M059J (cell line): ENCODE measurements around the gene MAML3. TPM values are rescaled to one million over a fixed set of nuclear protein-coding genes. Genes with fewer than 3 reads are reported as not detected.

Experiments used
- DNase-seq: peaks from one replicate; pipeline ENCODE4 v3.0.0-alpha.2; 2012; ENCODE audit warnings: low read depth
- total RNA-seq: library from RNA; depleted of rRNA; stranded (reverse); fragments of >200 nt; shearing (Covaris generic); gene quantifications from 2 replicates; pipeline ENCODE4 v1.2.3, GENCODE V29; 2014

The MAML3 gene
- total RNA-seq, 1 experiment from 2014 or later, result 1.6 TPM

DNA sequence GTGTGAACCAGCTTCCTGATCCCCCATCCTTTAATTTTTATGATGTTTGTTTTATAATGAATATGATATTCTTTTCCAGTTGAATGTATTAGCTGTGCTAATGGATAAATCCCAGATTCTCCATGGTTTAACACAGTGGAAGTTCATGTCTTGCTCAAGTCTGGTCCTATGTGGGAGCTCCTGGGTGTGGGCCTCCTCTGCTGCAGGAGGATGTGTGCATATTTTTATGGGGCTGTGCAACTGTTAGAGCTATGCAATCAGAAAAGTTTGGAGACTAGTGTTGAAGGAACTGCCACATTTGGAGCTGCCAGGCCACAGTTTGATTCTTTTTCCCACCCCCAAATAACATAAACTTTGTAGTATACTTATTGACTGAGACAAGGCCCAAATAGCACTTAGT is 463.6 kb downstream of the MAML3 start:
- DNase-seq, result no peak

DNA sequence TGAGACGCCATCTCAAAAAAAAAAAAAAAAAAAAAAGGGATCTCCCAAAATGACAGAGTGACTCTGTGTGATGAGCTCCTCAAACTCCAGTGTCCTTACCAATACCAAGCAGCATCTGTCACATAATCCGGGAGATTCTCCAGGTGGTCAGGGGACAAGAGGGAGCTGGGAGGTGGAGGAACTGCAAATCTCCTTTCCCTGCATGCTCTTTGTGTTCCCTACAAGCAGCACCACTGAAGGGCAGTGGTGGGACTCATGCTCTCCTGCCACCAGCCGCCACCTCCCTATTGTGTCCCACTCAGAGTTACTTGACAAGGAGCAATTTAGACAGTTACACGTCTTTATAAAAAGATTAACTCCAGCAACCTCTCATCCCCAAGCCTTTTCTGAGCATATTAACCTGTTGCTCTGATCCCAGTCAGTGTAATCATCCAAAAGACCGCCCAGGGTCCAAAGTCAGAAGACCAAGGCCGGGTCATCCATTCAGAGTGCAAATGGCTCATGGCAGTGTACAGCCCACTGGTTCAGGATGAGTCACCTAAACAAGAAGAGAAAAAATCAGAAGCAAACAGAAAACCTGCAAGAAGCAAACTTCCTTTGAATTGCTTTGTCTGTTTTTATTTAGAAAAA is 464.8 kb downstream of the MAML3 start:
- peak; percentile 4 for DNase-seq

DNA sequence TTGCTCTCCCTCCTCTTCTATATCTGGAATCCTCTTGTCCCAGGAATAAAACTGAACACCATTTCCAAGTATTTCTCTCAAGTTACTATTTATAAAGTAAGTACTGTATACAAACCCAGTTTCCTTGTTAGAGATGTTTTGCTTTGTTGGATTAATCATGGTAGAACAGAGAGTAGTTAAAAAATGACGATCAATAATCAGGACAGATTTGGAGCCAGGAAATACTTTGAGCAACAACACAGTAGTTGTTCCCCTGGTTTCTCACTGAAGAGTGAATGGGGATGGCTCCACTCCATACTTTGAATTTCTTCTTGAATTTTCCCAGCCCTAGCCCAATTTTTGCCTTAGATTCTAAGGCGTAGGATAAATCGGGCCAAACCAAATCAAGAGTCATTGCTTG is 467.0 kb downstream of the MAML3 start:
- no peak for DNase-seq

DNA sequence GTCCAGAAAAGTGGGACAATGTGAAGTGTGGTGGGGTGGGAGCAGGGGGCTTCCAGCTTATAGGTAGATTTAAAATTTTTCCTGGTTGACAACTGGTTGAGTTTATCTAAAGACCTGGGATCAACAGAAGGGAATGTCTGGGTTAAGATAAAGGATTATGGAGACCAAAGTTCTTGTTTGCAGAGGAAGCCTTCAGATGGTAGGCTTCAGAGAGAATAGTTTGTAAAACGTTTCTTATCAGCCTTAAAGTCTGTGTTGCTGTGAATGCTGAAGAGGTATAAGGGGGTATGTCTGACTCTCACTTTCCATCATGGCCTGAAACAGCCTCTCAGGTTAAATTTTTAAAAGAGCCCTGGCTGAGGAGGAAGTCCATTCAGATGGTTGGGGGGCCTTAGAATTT is 467.9 kb downstream of the MAML3 start:
- DNase-seq, result no peak

DNA sequence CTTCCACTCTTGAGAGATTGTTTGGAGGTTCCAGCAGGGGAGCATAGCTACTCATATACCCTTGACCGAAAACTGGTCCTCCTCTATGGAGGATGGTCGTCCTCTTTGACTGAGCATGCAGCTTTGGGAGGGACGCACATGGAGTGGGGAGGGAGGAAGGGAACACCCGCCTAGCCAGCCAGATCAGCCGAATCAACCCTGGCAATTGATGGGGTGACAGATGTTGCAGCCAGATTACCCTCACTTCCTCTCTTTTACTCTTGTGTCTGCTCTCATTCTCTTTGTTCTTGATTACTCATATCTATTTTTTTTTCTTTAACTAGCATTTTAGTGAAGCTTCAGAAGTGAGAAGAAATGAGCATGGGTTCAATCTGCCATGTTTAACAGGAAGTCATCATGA is 468.8 kb downstream of the MAML3 start:
- DNase-seq, result no peak

DNA sequence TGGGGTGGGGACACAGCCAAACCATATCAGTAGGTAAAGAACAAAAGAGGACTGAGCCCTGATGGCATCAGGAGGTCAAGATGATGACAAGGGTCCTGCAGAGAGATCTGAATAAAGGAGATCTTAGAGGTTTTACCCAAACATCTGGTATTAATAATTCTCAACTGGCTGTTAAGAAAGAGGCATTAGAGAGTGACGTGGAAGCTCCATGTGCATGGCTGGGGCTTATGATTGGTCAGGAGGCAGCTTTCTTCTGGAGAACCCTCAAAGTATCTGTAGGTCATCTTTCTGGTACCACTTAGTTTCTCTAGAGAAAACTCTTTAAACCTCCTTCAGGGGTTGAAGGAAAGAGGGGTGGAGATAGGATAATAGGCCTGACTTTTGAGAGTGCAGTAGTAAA is 469.6 kb downstream of the MAML3 start:
- no peak for DNase-seq

DNA sequence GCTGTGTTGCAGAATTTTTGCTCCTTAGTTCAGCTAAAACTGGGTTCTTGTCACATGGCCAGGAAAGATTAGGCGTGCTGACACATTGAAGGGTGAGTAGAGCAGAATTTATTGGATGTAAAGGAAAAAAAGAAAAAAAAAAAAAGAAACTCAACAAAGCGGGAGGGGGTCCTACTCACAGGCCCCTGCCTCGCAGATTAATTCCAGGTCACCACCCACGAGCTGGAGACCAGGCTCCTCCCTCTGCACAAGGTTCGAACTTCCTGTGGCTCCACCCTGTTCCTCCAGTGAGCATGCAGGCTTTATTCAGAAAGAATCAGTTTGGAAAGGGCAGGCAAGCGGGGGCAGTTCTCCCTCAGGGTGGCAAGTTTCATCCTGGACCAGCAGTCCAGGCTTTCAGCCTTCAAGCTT is 471.2 kb downstream of the MAML3 start:
- no peak for DNase-seq

DNA sequence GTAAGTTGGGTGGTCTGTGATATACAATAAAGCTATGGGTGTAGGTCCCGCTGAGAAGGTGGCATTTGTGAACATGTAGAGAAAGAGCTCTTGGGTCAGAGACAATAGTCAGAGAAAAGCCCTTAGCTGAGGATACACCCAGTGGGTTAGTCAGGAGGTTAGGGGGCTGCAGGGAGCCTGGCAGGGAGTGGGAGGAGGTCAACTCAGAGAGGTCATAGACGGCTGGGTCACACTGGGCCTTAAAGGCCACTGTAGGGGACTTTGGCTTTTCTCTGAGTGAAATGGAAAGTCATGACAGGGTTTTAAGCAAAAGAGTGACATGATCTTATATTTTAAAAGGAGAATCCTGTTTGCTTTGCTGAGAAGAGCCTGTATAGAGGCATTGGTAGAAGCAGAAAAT is 471.7 kb downstream of the MAML3 start:
- no peak for DNase-seq

DNA sequence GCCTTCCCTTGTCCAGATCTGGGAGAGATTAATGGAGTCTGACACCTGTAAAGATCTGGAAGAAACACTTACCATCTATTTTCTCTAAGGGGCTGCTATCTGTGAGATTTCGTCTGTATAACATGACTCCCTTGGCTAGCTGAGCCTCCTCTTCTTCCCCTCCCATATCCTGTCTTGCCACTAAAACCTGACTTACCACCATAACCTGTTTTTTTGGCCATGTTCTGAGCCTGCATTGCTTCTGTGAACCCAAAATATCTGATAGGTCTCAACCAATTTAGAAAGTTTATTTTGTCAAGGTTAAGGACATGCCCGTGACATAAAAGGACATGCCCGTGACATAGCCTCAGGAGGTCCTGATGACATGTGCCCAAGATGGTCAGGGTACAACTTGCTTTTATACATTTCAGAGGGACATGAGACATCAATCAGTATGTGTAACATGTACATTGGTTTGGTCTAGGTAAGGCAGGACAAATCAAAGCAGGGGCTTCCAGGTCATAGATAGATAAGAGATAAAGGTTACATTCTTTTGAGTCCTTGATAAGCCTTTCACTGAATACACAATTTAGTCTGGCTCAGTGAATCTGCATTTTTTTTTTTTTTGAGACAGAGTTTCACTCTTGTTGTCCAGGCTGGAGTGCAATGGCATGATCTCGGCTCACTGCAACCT is 476.9 kb downstream of the MAML3 start:
- DNase-seq, result no peak

DNA sequence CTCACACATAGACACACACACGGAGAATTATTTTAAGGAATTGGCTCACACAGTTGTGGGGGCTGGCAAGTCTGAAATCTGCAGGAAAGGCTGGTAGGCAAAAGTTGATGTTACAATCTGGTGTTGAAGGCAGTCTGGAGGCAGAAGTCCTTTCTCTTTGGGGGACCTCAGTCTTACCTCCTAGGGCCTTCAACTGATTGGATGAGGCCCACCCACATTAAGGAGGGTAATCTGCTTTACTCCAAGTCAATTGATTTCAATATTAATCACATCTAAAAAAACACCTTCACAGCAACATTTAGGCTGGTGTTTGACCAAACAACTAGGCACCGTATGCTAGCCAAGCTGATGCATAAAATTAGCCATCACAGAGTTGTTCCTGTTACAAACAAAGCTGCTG is 477.6 kb downstream of the MAML3 start:
- no peak for DNase-seq

DNA sequence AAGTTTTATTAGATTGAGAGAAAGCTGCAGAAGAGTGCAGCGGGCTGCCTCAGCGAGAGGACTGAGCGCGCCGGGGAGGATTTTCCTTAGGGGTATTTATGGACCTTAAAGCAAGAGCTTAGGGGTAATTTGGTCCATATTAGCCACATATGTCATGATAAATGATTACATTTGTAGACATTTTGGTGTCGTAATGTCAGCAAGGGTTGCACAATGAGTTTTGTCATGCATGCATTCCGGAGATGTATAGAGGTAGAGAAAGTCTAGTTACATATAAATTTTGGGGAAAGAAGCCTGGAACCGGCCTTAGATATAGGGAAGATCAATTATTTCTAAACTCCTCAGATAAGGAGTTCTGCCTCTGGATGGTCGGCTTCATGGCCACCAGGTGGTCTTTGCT is 478.3 kb downstream of the MAML3 start:
- no peak for DNase-seq

DNA sequence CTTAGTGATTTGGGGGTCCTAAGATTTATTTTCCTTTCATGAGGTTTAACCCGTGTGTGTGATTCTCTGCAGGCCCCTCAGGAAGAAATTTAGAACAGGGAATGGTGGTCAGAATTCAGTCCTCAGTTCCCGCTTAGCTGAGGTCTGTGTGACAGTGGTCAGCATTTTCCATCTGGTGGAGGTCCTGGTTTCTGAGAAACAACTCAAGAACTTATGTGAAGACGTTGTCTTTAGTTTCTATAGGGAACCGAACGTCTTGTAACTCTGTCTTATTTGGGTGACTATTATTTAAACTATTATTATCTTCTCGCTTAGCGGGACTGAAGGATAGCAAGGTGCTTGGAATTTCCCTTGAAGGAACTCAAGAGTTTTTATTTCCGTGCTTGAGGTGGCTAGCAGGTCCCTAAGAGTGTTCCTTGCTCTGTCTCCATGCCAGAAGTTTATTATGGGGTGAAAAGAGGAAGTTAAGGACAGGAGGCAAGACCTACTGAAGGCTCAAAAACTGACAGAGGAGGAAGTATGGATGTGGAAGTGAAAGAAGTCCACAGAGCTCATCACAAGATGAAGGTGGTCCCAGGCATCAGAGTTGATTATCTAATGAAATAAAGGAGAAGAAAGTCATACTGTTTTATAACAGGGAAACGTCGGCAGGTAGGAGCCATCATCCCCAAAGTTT is 479.0 kb downstream of the MAML3 start:
- no peak for DNase-seq

DNA sequence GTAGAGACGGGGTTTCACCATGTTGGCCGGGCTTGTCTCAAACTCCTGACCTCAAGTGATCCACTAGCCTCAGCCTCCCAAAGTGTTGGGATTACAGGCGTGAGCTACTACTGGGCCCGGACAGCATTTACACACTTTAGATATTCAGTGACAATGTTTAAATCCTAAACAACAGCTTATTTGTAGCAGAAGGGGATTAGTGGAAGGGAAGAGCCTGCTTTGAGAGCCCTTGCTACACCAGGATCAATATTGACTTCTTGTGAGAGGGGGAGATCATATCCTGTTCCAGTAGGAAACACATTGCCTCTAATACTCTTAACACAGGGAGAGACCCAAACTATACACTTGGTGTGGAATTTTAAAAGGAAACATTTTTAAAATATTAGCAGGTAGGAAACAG is 481.3 kb downstream of the MAML3 start:
- no peak for DNase-seq

DNA sequence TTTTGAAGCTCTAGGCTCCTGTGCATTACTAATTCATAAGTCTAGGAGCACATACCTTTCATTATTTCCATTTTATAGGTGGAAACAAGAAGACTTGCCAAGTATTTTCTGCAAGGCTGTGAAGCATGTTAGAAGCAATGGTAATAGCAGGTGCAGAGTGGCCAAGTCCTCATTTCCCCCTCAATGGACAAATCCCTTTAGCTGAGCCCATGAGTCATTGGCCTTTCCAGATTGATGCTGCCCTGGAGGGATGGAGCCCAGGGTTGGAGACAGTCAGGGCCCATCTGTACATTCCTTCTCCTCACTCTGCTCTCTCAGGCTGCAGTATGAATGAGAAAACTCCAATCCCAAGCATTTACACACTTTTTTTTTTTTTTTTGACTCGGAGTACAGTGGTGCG is 481.8 kb downstream of the MAML3 start:
- peak; percentile 43 for DNase-seq

DNA sequence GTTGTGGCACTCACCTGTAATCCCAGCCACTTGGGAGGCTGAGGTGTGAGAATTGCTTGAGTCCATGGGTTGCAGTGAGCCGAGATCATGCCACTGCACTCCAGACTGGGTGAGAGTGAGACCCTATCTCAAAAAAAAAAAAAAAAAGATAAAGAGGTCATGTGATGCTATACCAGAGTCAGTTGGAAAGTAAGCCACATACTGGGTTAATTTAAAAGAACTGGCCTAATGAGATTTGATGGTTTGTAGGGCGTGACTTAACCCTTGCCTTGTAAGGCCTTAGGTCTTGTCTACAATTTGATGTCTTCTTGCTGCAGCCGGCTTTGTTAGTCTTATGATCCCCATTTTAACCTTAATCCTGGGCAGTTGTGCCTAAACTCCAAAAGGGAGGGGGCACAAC is 483.2 kb downstream of the MAML3 start:
- DNase-seq, result no peak

DNA sequence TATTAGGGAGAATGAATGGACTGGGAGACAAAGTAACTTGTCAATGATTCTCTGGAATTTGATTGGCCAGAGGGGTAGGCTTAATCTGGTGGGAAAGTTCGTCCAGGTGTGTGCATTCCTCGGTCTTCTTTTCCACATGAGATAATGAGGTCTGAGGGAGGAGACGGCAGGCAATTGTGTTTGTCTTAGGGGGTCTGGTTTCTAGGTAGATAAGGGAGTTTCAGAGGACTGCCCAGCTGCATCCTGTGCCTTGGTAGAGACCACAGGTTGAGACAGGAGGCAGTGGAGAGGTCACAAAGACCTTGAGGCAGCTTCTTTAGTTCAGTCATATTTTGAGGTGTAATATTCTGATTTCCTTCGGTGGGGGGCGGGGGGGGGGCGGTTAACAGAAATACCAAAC is 484.1 kb downstream of the MAML3 start:
- DNase-seq, result no peak

DNA sequence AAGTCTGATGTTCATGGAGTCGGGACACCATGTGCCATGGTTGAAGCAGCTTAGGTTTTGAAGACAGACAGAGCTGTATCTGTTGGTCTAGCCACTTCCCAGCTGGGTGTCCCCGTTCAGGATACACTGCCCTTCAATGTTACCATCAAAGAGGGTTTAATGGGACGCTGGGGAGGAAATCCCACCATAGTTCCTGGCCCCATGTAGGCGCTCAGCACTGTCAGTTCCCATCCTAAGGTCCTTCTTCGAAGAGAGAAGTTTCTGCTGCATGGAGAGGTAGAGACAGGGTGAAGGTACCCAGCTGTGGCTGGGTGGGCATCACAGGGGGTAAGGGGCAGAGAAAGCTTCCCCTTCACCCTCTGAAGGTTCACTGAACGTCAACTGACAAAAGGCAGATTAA is 484.6 kb downstream of the MAML3 start:
- DNase-seq, result no peak

DNA sequence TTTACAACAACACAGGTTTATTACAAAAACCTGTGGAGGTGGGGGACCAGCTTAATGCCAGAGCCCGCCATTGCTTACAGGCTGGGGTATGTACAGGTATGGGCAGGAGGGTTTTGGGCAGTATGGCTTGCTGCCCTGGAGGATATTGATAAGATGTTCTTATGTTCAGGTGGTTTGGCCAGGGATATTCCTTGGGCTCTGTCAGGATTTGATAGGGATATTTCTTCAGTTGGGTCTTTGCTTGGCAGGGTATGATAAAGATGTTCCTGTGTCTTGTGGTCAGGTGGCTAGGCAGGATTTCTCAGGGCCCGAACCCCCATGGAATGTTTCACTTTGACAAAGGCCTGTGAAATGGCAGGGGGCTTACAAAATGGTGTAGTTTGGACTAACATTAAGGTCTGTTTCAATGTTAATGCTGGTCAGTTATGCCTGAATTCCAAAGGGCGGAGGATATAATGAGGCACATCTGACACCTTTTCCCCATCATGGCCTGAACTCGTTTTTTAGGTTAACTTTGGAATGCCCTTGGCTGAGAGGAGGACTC is 485.3 kb downstream of the MAML3 start:
- DNase-seq, result no peak

DNA sequence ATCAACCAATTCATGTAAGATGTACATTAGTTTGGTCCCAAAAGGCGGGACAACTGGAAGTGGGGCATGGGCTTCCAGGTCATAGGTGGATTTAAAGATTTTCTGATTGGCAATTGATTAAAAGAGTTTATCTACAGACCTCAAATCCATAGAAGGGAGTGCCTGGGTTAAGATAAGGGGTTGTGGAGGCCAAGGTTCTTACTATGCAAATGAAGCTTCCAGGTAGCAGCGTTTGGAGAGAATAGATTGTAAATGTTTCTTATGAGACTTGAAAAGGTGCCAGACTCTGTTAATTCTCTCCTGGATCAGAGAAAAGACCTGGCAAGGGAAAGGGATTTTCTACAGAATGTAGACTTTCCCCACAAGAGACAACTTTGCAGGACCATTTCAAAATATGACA is 485.9 kb downstream of the MAML3 start:
- DNase-seq, result no peak
